Gastroesophageal sphincter (tissue), 3 donors: ENCODE data around the gene CHMP2B.

Experiments
- EP300 ChIP-seq: sonication (generic); formaldehyde crosslinking; IDR thresholded peaks from one replicate; pipeline ENCODE4 v1.6.1; 2017; ENCODE audit warnings: antibody characterized with exemption, mild to moderate bottlenecking
- TF ChIP-seq, protein P1 (sequence below), 4 experiments: fragments of 200-600 bp in 2 of 4; fragments of 450-650 bp in 2 of 4; sonication (generic) in 1 of 4; IDR thresholded peaks; one replicate each; pipeline ENCODE4 v1.5.1; 2017 to 2019; ENCODE audit warnings: antibody characterized with exemption in 4 of 4, mild to moderate bottlenecking in 2 of 4, moderate library complexity in 2 of 4

- TF ChIP-seq, protein P1, sequence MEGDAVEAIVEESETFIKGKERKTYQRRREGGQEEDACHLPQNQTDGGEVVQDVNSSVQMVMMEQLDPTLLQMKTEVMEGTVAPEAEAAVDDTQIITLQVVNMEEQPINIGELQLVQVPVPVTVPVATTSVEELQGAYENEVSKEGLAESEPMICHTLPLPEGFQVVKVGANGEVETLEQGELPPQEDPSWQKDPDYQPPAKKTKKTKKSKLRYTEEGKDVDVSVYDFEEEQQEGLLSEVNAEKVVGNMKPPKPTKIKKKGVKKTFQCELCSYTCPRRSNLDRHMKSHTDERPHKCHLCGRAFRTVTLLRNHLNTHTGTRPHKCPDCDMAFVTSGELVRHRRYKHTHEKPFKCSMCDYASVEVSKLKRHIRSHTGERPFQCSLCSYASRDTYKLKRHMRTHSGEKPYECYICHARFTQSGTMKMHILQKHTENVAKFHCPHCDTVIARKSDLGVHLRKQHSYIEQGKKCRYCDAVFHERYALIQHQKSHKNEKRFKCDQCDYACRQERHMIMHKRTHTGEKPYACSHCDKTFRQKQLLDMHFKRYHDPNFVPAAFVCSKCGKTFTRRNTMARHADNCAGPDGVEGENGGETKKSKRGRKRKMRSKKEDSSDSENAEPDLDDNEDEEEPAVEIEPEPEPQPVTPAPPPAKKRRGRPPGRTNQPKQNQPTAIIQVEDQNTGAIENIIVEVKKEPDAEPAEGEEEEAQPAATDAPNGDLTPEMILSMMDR (IDR thresholded peaks at IDR 0.05) = no peak
- no peak for TF ChIP-seq EP300
These were observed 19.6 kb upstream of the CHMP2B start for GRCh38 chr3:87207460-87207859.
